H1 (cell line): ENCODE data around the gene DEFB125.

Experiments
- CTBP2 ChIP-seq: IDR thresholded peaks from 2 replicates; pipeline ENCODE4 v1.7.0; 2011; ENCODE audit warnings: borderline replicate concordance, mild to moderate bottlenecking, moderate library complexity, mixed read lengths, low read length; ENCODE audit not compliant: insufficient read depth, insufficient read length
- CTCF ChIP-seq, 3 experiments: IDR thresholded peaks; 1 replicate in 2 of 3; 2 replicates in 1 of 3; pipeline versions ENCODE4 v1.5.1 to v1.6.1; 2011; ENCODE audit warnings: low read length in 3 of 3, mild to moderate bottlenecking in 3 of 3, inconsistent platforms in 2 of 3, low read depth in 1 of 3, moderate library complexity in 1 of 3; ENCODE audit not compliant: insufficient read depth in 1 of 3; ENCODE audit errors: control extremely low read depth in 1 of 3
- EZH2 ChIP-seq: fragments of 200-600 bp; sonication (generic); IDR thresholded peaks from 2 replicates; pipeline ENCODE4 v1.7.1; 2012; ENCODE audit warnings: low read depth, mild to moderate bottlenecking, moderate library complexity, low read length, inconsistent platforms; ENCODE audit not compliant: severe bottlenecking
- POLR2AphosphoS5 ChIP-seq: IDR thresholded peaks from 2 replicates; pipeline ENCODE4 v1.6.1; 2011; ENCODE audit warnings: low read depth, low read length
- RXRA ChIP-seq: IDR thresholded peaks from 2 replicates; pipeline ENCODE4 v1.6.1; 2011; ENCODE audit warnings: low read depth, mild to moderate bottlenecking, low read length, moderate library complexity; ENCODE audit not compliant: insufficient read depth
- YY1 ChIP-seq: IDR thresholded peaks from 2 replicates; pipeline ENCODE4 v1.6.1; 2011; ENCODE audit warnings: low read depth, mild to moderate bottlenecking, low read length
- ZNF274 ChIP-seq: IDR thresholded peaks from 2 replicates; pipeline ENCODE4 v1.7.0; 2012; ENCODE audit warnings: low read length, borderline replicate concordance; ENCODE audit errors: extremely low read depth

- TF ChIP-seq POLR2AphosphoS5 (no peak), YY1 (no peak), ZNF274 (no peak), CTCF (IDR thresholded peaks at IDR 0.05; ENCODE audit: control extremely low read depth in 1 of 3, insufficient read depth in 1 of 3, low read depth in 1 of 3, low read length in 3 of 3) (no peak), CTBP2 (no peak), EZH2 (no peak), RXRA (no peak)
Observed at GRCh38 chr20:145877-146276, 58.4 kb downstream of the DEFB125 start.
